Stimulated activated CD8-positive, alpha-beta memory T cell treated with anti-CD3 and anti-CD28 coated beads, Interleukin-2, amount 100 ng/mL, for 1 hour (primary cell): ENCODE results near the gene GRAMD2B.
A peak's percentile ranks its signal among the peaks of the same experiment; 100 is the strongest.
"Not testable (repeated sequence)": the region's sequence is repeated elsewhere in the genome, so short reads cannot be mapped to it uniquely, and the experiment has no call there.

Experiments
- DNase-seq, 2 donors: peaks; one replicate each; pipeline ENCODE4 v3.0.0-alpha.2; 2020; ENCODE audit warnings: low read depth in 2 of 2

The GRAMD2B gene, protein sequence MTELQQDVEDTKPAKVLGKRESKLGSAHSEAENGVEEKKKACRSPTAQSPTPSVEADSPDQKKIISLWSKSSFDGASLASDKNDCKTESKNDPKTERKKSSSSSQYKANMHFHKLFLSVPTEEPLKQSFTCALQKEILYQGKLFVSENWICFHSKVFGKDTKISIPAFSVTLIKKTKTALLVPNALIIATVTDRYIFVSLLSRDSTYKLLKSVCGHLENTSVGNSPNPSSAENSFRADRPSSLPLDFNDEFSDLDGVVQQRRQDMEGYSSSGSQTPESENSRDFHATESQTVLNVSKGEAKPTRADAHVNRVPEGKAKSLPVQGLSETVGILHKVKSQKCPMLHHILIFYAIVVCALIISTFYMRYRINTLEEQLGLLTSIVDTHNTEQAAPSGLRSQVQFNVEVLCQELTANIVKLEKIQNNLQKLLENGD

DNA sequence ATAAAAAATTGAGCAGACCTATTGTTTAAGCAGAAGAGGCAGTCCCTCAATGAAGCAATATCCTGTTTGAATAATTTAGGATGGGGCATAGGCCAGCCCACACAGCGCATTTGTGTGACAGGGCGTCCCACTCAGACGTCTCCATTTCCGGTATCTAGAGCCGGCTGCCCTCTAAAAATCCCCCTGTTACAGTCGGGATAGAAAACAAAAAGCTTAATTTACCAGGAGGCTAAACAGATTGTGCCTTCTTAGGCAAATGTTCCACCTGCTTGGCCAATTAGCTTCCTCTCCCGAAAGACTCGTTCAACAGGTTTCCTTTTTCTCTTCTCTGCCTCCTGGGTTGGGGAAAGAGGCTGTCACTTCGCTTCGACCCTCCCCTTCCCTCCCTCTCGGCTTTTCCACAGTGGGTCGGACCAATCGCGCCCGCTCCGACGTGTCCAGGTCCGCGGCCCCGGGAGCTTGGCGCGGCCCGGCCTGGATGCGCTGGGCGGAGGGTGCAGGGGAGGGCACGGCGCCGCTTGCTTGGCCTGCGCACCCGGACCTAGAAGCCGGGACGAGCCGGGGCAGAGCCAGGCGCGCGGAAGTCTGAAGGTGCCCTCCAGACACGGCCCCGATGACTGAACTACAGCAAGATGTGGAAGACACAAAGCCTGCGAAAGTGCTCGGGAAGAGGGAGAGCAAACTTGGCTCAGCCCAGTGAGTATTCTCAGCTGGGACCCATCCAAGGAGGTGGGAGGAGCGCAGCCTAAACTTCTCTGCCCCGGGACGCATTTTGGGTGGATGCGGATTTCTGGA is at the start of gene GRAMD2B:
TSS of gene GRAMD2B (plus strand) at position 416 of the 795 bp plus-strand sequence. CDS start at position 614, 198 bp downstream.
- peak; percentile 17 to 46 for DNase-seq

- no peak for DNase-seq
Observed at GRCh38 chr5:126374109-126374416, 49.1 kb upstream of the GRAMD2B start.

GRCh38 chr5:126376443-126376842 is 46.8 kb upstream of the GRAMD2B start:
- DNase-seq: no peak

DNA sequence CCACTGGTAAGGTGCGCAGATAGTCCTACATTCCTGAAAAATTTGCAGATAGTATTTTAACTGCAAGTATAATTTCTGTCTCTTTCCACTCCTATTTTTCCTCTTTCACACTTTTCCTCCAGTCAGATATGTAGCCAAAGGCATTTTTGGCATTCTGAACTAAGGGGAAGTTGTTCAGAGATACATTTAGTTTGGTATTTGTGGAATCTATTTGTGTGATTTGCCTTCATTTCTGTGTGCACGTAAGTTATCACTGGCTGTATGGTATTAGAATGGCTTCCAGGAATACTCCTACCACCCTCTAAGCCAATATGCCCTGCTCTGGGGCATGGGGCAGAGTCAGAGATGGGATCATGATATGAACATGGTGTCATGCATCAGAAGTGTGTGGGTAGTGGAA is 45.8 kb upstream of the GRAMD2B start:
- no peak for DNase-seq

DNA sequence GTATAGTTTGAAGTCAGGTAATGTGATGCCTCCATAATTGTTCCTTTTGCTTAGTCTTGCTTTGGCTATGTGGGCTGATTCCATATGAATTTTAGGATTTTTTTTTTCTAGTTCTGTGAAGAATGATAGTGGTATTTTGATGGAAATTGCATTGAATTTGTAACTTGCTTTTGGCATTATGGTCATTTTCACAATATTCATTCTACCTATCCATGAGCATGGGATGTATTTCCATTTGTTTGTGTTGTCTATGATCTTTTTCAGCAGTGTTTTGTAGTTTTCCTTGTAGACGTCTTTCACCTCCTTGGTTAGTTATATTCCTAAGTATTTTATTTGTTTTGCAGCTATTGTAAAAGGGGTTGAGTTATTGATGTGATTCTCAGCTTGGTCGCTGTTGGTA is 42.9 kb upstream of the GRAMD2B start:
- not testable (repeated sequence) for DNase-seq

DNA sequence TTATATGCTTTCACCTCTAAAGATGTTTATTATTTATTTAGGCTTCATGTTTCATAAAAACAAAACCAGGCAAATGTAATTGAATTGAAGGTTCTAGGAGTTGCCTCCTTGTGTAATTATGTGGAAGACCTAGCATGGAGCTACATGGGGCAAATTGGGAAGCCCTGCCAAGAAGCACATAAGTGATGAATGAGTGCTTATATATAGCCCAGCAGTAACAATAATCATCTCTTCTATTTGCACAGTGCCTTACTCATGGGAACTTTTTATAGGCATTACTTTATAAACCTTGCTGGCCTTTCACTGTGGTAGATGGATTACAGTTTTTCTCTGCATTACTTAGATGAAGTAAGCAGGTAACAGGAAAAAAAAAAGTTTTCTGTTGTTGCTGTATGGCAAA is 40.0 kb upstream of the GRAMD2B start:
- no peak for DNase-seq

GRCh38 chr5:126383776-126384175 is 39.4 kb upstream of the GRAMD2B start:
- no peak for DNase-seq

GRCh38 chr5:126384985-126385384 is 38.2 kb upstream of the GRAMD2B start:
- no peak for DNase-seq

DNA sequence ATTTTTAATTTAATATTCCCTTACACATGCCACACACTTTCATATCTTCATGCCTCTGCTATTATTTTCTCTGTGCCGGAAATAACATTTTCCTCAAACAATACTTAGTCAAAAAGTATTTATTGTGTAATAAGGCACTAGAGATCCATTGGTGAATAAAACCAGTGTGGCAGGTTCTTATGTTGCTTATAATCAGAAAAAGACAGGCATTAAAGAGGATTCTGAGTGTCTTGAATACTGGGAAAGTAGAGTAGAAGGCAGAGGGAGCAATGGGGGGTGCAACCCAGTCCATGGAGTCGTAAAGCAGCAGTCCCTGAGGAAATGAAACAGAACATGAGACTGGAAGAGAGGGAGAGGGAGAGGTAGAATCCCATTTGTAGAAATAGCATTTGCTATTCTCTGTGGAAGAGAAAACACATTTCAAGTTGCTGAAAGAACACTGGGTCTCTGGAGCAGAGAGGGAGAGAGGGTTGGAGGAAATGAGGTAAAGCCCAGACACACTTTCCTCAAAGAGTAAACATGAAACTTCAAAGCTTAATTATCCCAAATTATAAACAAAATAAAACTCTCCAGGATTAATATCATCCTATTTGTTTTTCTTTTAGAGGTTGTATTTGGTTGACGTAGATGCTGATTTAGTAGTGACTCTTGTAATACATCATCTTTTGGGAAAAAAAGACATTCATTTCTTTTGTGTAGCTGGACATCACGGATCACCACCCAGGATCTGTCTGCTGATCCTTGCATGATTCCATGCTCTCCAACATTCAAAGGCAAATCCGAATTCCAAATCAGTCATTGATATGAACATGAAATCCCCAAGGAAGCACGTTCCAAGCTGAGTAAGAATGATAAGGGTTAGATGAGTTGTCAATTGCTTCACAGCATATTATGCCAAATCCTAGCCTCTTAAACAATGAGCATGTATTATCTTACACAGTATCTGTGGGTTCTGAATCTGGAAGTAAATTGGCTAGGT is 37.4 kb upstream of the GRAMD2B start:
- no peak for DNase-seq

- no peak for DNase-seq
Observed at GRCh38 chr5:126389179-126389578, 34.0 kb upstream of the GRAMD2B start.

GRCh38 chr5:126390051-126390450 is 33.2 kb upstream of the GRAMD2B start:
- DNase-seq: no peak

DNA sequence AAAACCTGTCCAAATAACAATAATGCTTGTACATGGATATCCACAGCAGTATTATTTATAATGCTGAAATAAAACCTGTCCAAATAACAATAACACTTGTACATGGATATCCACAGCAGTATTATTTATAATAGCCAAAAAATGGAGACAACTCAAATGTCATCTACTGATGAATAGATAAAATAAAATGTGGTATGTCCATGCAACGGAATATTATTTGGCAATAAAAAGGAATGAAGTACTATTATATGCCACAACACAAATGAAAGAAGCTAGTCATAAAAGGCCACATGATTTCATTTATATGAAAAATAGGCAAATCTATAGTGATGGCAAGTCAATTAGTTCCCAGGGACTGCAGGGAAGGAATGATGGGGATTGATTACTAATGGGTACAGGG is 31.8 kb upstream of the GRAMD2B start:
- DNase-seq: no peak

DNA sequence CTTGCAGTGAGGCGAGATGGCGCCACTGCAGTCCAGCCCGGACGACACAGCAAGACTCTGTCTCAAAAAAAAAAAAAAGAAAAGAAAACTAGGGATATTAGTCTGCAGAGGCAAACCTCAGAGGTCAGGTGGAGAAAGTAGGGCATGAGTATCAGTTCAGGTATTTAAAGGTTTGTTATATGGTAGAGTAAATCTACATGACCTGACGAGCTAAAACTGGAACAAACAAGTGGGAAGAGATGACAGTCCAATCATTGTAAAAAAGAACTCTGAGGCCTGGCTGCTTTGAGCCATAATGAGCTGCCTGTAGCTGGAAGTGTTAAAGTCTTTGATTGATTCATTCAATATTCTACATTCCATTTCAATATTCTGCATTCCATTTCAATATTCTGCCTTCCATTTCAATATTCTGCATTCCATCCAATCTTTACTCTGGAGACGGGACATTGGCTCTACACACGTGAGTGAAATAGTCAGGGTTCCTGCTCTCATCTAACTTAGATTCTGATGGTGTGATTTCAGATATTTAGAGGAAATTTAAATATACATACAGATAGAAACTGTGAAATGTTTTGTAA is 28.9 kb upstream of the GRAMD2B start:
- no peak for DNase-seq

- no peak for DNase-seq
Observed at GRCh38 chr5:126395198-126395597, 28.0 kb upstream of the GRAMD2B start.

GRCh38 chr5:126395605-126396004 is 27.6 kb upstream of the GRAMD2B start:
- DNase-seq: no peak

DNA sequence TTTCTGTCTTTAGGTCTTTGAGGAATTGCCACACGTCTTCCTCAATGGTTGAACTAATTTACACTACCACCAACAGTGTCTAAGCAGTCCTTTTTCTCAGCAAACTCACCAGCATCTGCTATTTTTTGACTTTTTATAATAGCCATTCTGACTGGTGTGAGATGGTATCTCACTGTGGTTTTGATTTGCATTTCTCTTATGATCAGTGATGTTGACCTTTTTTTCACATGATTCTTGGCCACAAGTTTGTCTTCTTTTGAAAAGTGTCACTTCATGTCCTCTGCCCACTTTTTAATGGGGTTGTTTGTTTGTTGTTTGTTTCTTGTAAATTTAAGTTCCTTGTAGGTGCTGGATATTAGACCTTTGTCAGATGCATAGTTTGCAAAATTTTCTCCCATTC is 26.5 kb upstream of the GRAMD2B start:
- DNase-seq: not testable (repeated sequence)

DNA sequence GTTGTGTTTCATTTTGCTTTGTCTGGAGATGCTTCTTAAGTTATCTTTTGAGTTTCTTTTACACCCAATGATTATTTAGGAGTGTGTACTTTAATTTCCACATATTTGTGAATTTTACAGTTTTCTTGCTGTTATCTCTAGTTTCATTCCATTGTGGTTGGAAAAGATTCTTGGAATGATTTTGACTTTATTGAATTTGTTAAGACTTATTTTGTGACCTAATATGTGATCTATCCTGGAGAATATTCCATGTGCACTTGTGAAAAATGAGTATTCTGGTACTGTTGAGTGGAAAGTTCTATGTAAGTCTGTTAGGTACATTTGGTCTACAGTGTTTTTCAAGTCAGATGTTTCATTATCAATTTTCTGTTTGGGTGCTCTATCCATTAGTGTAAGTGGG is 24.4 kb upstream of the GRAMD2B start:
- DNase-seq: no peak

GRCh38 chr5:126400621-126401251 is 22.5 kb upstream of the GRAMD2B start:
- DNase-seq: no peak

- no peak for DNase-seq
Observed at GRCh38 chr5:126402621-126403555, 20.3 kb upstream of the GRAMD2B start.

DNA sequence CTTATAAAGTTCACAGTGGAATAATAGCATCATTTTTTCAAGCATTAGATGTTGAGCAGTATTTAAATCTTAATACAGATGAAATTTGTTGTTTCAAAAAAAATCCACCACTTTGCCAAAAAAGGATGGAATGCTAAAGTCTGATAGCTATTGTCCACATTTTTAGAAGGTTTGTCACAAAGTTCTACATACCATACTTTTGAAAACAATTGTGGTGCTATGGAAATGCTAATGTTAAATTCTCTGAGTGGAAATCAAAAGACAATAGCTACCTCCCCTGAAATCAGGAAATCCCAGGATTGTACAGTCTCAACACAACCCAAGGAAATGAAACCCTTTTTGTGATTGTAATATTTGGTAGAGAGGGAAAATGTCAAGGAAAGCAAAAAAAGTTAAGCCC is 19.3 kb upstream of the GRAMD2B start:
- DNase-seq: no peak
